OCI-LY3 (cell line): Measurements from ENCODE around the gene EMX1.

ENCODE experiments used
- CTCF ChIP-seq: fragments of 200-600, 300-600 bp; sonication (generic); IDR thresholded peaks from 2 replicates; pipeline ENCODE4 v1.5.1; 2014; ENCODE audit warnings: antibody characterized with exemption, low read length, low read depth
- EZH2phosphoT487 ChIP-seq: fragments of 200-600 bp; shearing (Covaris generic); IDR thresholded peaks from 2 replicates; pipeline ENCODE4 v1.6.1; 2018; ENCODE audit warnings: antibody characterized with exemption, mixed run types, low read depth

GRCh38 chr2:72938455-72938854 lies 21.1 kb downstream of the EMX1 start:
- TF ChIP-seq CTCF, result no peak
- TF ChIP-seq EZH2phosphoT487, result no peak
